Measurements from ENCODE around the gene LRRC47. TPM values are rescaled to one million over a fixed set of nuclear protein-coding genes. Genes with fewer than 3 reads are reported as not detected.
A peak's percentile ranks its signal among the peaks of the same experiment; 100 is the strongest.
"Not testable (repeated sequence)": the region's sequence is repeated elsewhere in the genome, so short reads cannot be mapped to it uniquely, and the experiment has no call there.

The LRRC47 gene
- total and polyA plus RNA-seq, 12 donors = 16.9 to 58.3 (median 44.7) TPM

DNA sequence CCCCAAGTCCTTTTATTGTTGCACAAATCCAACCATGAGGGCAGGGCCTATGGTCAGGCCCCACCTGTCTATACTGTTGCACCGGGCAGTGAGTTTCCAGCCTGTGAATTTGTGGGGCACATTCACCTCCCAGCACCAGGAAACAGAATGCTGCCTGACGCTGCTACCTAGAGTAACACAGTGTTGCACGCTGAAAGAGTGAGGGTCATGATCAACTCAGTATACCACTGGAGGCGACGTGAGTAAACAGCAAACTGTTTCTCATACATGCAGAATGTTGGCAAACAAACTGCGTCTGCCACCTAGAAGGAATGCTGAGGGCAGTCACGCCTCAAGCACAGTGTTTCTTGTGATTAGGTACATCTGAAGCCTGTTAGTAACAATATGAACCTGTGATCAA, 13.4 kb upstream of the LRRC47 start:
- no peaks in the 10 kb centered on the region for H3K4me1 ChIP-seq (replicated peaks in 1 of 2)
- no peaks in the 10 kb centered on the region for H3K27me3 ChIP-seq
- no peak for DNase-seq
- TF ChIP-seq POLR2A (IDR thresholded peaks at IDR 0.05) (no peak), CTCF (IDR thresholded peaks at IDR 0.05) (no peak)
- H3K9me3 ChIP-seq (replicated peaks in 1 of 3) = no peaks in the 10 kb centered on the region
- peaks cover 0 to 5% of the 10 kb centered on the region in 2 donors for H3K36me3 ChIP-seq (replicated peaks in 1 of 2)
- H3K4me3 ChIP-seq = no peak overlapping the region
- 60 to 88% (median 77%) methylated on average over 2 to 7 of the region's 7 CpGs for whole genome bisulfite sequencing, 4 donors
- intact Hi-C loops (cut with DNase I) = no loop called here
- H3K27ac ChIP-seq = no peak overlapping the region

DNA sequence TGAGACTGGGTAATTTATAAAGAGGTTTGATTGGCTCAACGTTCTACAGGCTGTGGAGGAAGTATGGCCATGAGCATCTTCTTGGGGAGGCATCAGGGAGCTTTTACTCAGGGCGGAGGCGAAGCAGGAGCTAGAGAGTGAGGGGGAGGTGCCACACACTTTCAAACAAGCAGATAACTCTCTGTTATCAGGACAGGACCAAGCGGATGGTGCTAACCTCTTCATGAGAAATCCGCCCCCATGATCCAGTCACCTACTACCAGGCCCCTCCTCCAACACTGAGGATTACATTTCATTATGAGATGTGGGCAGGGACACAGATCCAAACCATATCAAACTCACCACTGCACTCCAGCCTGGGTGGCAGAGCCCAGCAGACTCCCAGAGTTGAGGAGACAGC, 11.5 kb upstream of the LRRC47 start:
- Histone ChIP-seq H3K27ac (no peak overlapping the region), H3K36me3 (replicated peaks in 1 of 2) (no peaks in the 10 kb centered on the region), H3K4me1 (replicated peaks in 1 of 2) (no peaks in the 10 kb centered on the region), H3K9me3 (replicated peaks in 1 of 3) (no peaks in the 10 kb centered on the region), H3K4me3 (no peak overlapping the region), H3K27me3 (no peaks in the 10 kb centered on the region)
- DNase-seq = no peak
- intact Hi-C loops (cut with DNase I) = no loop called here
- TF ChIP-seq CTCF (IDR thresholded peaks at IDR 0.05) (no peak), POLR2A (IDR thresholded peaks at IDR 0.05) (no peak)
- WGBS, 4 donors = 64 to 91% (median 79%) methylated on average over 4 to 5 of the region's 5 CpGs

DNA sequence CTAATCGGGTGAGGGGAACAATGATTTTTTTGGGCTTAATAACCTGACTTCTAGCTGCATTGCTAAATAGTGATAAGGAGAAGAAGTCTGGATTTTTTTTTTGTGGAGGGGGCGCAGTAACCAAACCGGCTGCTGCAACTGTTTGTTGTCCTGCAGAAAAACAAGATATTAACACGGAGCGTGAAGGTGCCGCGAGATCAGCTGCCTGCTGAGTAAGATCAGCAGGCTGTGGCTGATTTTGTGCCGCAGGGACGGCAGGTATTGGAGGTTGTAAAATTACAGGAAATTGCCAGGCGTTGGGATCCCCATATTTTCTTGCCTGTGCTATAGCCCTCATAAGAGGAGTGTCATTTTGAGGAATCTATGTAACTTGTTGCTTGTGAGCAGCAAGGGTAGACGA, 8.7 kb upstream of the LRRC47 start:
- intact Hi-C loops (cut with DNase I) = no loop called here
- TF ChIP-seq POLR2A (IDR thresholded peaks at IDR 0.05) = no peak
- no peak for TF ChIP-seq CTCF (IDR thresholded peaks at IDR 0.05)
- Histone ChIP-seq H3K9me3 (replicated peaks in 1 of 3) (no peaks in the 10 kb centered on the region), H3K4me1 (replicated peaks in 1 of 2) (no peaks in the 10 kb centered on the region), H3K4me3 (no peak overlapping the region), H3K36me3 (replicated peaks in 1 of 2) (no peaks in the 10 kb centered on the region), H3K27ac (no peak overlapping the region), H3K27me3 (no peaks in the 10 kb centered on the region)
- no peak for DNase-seq
- 78 to 86% (median 84%) methylated on average over 11 of the region's 11 CpGs for WGBS, 4 donors

DNA sequence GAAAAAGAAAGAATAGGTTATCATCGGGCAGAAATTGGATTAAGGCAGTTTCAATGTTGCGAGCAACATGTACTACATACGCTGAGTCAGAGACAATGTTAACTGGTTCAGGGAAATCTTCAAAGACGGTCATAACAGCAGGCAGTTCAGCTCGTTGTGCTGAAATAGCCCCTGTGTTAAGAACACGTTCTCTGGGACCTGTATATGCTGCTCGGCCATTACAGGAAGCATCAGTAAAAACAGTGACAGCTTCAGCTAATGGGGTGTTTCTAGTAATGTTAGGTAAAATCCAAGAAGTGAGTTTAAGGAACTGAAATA, 8.3 kb upstream of the LRRC47 start:
- WGBS, 4 donors = 45 to 57% (median 46%) methylated on average over 7 of the region's 7 CpGs
- intact Hi-C loops (cut with DNase I); H3K27me3 ChIP-seq; DNase-seq; H3K36me3 ChIP-seq (replicated peaks in 1 of 2); H3K4me3 ChIP-seq; H3K9me3 ChIP-seq (replicated peaks in 1 of 3); H3K4me1 ChIP-seq (replicated peaks in 1 of 2): not testable (repeated sequence)
- peak overlapping the region in 1 of 5 donors; percentile 4 for H3K27ac ChIP-seq

DNA sequence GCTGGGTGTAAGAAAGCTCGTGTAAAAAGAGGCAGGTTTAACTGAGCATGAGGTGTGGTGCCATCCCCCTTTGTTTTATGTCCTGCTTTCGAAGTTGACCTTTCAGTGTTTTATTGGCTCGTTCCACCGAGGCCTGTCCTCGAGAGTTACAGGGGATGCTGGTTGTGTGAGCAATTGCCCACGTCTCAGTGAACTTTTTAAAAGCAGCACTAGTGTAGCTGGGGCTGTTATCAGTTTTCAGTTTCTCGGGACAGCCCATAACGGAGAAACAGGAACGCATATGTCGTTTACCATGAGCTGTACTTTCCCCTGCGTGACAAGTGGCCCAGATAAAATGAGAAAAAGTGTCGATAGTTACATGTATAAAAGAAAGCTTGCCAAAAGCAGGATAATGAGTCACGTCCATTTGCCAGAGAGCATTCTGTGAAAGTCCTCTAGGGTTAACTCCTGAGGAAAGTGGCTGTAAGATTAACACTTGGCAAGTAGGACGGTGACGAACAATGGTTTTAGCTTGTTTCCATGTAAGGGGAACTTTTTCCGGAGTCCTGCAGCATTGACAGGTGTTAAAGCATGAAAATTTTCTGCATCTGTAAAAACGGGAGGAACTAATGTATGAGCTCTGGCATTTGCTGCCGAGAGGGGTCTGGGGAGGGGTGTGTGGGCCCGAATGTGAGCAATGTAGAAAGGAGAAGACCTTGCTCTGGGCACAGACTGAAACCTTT, 7.8 kb upstream of the LRRC47 start:
- H3K27me3 ChIP-seq = no peaks in the 10 kb centered on the region
- no peaks in the 10 kb centered on the region for H3K4me1 ChIP-seq (replicated peaks in 1 of 2)
- no peaks in the 10 kb centered on the region for H3K9me3 ChIP-seq (replicated peaks in 1 of 3)
- 46 to 57% (median 48%) methylated on average over 19 of the region's 19 CpGs for WGBS, 4 donors
- no peak overlapping the region for H3K4me3 ChIP-seq
- DNase-seq = no peak
- intact Hi-C loops (cut with DNase I) = no loop called here
- TF ChIP-seq POLR2A (IDR thresholded peaks at IDR 0.05) = no peak
- no peak for TF ChIP-seq CTCF (IDR thresholded peaks at IDR 0.05)
- H3K27ac ChIP-seq = peak overlapping the region in 2 of 5 donors; percentile 4 to 32
- no peaks in the 10 kb centered on the region for H3K36me3 ChIP-seq (replicated peaks in 1 of 2)

GRCh38 chr1:3800795-3801194, 4.5 kb upstream of the LRRC47 start:
- H3K27me3 ChIP-seq; H3K27ac ChIP-seq; H3K4me3 ChIP-seq; intact Hi-C loops (cut with DNase I); DNase-seq; H3K36me3 ChIP-seq (replicated peaks in 1 of 2); H3K4me1 ChIP-seq (replicated peaks in 1 of 2); H3K9me3 ChIP-seq (replicated peaks in 1 of 3): not testable (repeated sequence)
- 75 to 80% (median 78%) methylated on average over 3 of the region's 3 CpGs for WGBS, 4 donors
